Mononuclear cell (primary cell): ENCODE results near the gene ATE1. TPM values are rescaled to one million over a fixed set of nuclear protein-coding genes. Genes with fewer than 3 reads are reported as not detected.

Experiments used
- H3K27me3 ChIP-seq: 2 replicates; pipeline ENCODE4 v1.6.0; 2011; ENCODE audit warnings: low read length, control low read depth; ENCODE audit not compliant: insufficient read depth
- H3K4me1 ChIP-seq: 2 replicates; pipeline ENCODE4 v1.5.1; 2011; ENCODE audit warnings: mild to moderate bottlenecking, low read length, control low read depth; ENCODE audit not compliant: insufficient read depth
- H3K4me3 ChIP-seq: 2 replicates; pipeline ENCODE4 v1.5.1; 2011; ENCODE audit warnings: mild to moderate bottlenecking, low read length, moderate library complexity
- H3K9me3 ChIP-seq: 2 replicates; pipeline ENCODE4 v1.5.1; 2011; ENCODE audit warnings: low read depth, mild to moderate bottlenecking, control low read depth, low read length
- total RNA-seq: library from RNA; depleted of rRNA; stranded (reverse); fragments of >200 nt; gene quantifications from one replicate; pipeline ENCODE4 v1.2.3, GENCODE V29; 2012

Gene ATE1
- total RNA-seq, 1 donor: 14.9 TPM

DNA sequence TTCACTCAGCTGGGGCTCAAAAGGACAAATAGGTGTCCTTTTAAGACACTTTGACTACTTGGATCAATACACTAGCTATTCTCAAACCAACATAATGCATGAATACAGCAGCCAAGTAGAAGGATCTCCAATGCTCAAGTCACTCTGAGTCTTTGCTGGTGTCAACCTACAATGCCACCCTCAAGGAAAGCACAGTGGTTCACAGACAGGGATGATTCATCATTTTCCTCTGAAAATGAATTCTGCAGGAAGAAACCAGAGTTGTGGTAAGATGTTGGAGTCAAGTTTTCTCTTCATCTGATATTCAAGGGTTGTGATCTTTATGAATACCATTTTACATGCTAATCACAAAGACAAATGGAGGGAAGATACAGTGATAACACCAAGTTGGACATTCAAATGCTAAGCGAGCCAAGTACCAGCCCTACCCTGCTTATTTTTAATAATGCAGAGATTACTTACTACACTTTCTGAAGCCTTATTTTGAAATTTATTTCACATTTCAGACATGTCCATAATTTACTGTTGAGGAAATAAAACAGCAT is 186.5 kb downstream of the ATE1 start:
- Histone ChIP-seq H3K4me3 (no peak overlapping the region), H3K4me1 (peaks cover 18% of the 10 kb centered on the region), H3K9me3 (no peaks in the 10 kb centered on the region), H3K27me3 (peaks cover 12% of the 10 kb centered on the region)

DNA sequence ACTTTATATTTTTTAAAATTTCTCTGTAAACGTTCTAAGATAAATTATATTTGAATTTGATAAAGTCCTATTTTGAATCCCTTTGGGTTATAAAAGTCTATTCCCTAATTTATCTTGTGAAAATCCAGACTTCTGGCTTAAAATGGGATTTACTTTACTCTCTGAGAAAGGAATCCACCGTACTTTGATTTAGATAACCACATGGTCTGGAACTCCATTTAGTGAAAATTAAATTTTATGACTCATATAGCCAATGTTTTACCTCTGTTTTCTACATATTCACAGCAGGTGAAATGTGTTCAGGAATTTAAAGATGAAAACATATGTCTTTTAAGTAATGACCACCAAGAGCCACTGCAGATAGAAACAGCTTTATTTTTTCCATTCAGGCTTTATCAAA is 187.8 kb downstream of the ATE1 start:
- peaks cover 22% of the 10 kb centered on the region for H3K4me1 ChIP-seq
- H3K9me3 ChIP-seq: no peaks in the 10 kb centered on the region
- H3K4me3 ChIP-seq: no peak overlapping the region
- H3K27me3 ChIP-seq: peaks cover 25% of the 10 kb centered on the region

DNA sequence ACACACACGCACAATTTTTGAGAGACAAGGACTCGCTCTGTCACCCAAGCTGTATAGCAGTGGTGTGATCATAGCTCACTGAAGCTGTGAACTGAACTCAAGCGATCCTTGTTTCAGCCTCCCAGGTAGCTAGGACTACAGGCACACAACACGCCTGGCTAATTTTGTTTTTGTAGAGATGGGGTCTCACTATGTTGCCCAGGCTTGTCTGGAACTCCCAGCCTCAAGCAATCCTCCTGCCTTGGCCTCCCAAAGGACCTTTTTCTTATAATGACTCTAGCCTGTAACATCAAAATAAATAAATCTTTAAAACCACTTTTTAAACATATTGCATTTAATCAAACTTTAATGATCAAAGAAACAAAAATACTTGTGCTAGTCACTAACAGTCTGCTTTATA is 188.7 kb downstream of the ATE1 start:
- Histone ChIP-seq H3K27me3 (peaks cover 34% of the 10 kb centered on the region), H3K4me1 (peaks cover 22% of the 10 kb centered on the region), H3K4me3 (no peak overlapping the region), H3K9me3 (no peaks in the 10 kb centered on the region)

DNA sequence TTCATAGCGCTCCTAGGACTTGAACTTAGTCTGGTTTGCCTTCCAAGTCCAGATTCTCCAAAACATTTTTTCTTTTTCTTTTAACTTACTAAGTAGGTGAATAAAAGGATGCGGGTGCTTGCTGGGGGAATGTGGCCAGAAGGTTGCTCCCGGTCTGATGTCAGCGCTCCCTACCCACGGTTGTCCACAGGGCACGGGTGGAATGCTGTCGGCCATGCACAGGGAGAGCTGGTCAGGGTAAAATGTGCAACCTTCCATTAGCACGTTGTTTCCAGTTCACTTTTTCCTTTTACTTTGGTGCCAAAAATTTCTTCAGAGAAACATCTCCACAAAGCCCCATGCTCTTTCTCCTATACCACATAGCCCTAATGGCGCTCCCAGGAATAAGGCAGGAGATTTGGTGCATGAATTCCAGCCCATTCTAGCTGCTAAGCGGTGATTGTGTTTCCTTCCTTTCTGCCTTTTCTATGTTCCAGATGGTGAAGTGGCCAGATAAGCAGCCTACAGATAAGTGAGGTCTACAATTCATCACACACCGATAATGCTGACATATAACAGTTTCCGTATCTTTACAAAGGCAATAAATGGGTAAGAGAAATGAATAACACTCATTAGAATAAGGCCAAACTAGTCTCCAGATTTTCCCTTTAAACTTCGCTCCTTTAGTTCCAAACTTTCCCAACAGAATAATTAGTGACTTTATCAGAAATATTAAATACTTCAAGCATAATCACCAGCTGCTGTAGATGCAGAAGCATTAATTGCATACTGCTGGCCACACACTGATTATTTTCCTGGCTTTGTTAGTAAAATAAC is 191.3 kb downstream of the ATE1 start:
- Histone ChIP-seq H3K4me3 (no peak overlapping the region), H3K9me3 (no peaks in the 10 kb centered on the region), H3K4me1 (peaks cover 22% of the 10 kb centered on the region), H3K27me3 (peaks cover 35% of the 10 kb centered on the region)

DNA sequence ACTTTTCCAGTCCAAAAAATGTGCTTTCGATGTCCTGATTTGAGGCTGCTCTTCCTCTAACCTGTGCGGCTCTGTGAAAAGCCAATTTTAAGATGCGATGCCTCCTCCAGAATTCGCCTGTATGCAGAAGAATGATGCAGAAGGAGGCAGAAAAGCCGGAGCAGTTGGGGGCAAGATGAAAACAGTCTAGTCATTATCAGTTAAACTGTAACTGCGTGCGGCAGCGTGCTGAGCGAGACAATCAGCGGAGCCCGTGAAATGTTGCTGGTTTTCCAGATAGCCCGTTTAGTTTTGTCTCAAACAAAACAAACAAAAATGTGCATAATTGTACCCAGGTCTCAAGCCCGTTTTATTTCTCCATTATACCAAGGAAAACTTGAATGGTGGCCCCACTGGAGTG is 192.6 kb downstream of the ATE1 start:
- Histone ChIP-seq H3K4me1 (peaks cover 22% of the 10 kb centered on the region), H3K4me3 (no peak overlapping the region), H3K27me3 (peaks cover 35% of the 10 kb centered on the region), H3K9me3 (no peaks in the 10 kb centered on the region)

DNA sequence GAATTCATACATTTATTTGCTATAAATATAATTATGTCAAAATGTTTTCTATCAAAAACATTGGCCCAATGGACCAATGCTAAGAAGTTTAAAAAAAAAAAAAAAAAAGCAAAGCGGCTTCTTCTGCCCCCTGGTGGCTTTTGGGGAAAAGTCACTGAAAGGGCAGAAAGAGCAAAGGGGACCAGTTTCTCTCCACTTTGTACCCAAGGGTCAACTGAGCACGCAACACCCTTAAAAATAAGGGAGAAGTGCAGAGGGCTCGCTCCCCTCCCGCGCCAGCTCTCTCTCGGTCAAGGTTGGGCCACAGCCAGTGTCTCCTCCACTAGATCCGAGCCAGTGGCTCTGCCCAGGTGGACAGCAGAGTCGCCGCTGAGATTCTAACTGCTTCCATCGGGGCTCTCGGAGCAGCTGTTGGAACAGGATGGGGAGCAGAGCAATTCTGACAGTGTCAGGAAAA is 193.2 kb downstream of the ATE1 start:
- no peak overlapping the region for H3K4me3 ChIP-seq
- H3K27me3 ChIP-seq: peaks cover 35% of the 10 kb centered on the region
- no peaks in the 10 kb centered on the region for H3K9me3 ChIP-seq
- H3K4me1 ChIP-seq: peaks cover 22% of the 10 kb centered on the region

DNA sequence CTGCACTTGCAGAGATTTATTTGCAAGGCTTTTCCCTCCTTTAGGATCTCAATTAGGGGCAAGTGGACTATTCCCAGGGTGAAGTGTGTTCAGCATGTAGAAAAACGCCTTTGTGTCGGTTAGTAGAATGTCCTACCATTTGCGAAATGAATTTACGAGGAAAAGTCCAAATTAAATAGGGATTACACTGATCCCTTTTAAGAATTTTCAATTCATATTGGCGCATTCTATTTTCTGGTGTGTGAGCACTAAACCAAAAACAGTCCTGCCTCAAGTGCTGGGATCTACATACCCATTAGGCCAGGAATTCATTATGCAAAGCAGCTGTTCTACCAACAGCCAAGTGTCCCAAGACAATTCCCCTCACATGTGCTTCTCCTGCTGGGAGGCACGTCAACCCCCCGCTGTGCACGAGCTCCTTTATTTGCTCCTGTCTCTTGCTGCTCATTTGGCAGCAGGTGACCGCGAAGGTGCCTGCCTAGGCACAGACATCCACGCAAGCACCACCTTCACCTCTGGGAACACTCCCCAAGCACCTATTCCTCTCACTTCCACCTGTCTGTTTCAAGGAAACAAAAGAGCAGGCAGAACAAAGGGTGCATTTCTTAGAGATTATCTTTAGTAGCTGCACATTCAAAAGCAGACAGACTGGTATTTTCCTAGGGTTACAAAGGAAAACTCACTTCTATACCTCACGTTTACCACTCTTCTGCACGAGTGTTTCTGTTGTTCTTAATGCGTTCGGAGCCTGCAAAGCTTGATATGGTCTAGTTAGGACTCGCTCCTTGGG is 195.0 kb downstream of the ATE1 start:
- peaks cover 35% of the 10 kb centered on the region for H3K27me3 ChIP-seq
- H3K4me3 ChIP-seq: no peak overlapping the region
- no peaks in the 10 kb centered on the region for H3K9me3 ChIP-seq
- peaks cover 16% of the 10 kb centered on the region for H3K4me1 ChIP-seq

DNA sequence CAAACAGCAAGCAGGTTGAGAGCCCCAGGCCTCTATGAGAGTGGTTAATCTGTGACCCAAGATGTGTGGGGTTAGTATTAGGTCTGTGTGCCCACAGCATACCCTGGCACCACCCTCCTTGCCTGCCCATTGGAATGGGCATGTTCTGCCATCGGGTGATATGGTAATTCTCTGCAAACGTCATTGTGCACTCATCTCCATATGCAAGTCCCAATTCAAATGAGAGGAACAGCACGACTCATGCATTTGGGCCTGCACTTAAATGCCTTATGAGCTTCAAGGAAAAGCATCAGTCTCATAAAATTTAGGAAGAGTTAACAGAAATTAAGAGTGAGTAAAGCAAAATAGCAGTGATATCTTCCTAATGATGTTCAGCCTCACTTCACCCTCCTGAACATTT is 195.7 kb downstream of the ATE1 start:
- peaks cover 32% of the 10 kb centered on the region for H3K27me3 ChIP-seq
- H3K4me1 ChIP-seq: peaks cover 10% of the 10 kb centered on the region
- no peaks in the 10 kb centered on the region for H3K9me3 ChIP-seq
- H3K4me3 ChIP-seq: no peak overlapping the region

DNA sequence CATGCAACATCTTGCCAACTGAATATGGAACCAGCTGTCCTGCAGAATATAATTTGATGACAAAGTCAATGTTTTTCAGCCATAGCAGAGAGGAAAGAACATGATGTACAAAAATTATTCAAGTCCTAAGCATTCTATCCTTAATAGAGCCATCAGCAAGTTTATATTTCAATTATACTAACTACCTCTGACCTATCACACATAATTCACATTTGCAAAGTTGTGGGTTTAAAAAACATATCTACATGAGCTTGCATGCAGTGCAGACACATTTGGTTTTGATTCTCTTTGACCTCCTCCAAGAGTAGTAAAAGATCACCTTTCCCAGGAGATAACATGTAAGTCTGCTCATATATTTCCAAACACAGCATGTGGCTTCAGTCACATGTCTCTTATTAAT is 203.5 kb downstream of the ATE1 start:
- Histone ChIP-seq H3K27me3 (no peaks in the 10 kb centered on the region), H3K4me1 (no peaks in the 10 kb centered on the region), H3K4me3 (no peak overlapping the region), H3K9me3 (no peaks in the 10 kb centered on the region)

DNA sequence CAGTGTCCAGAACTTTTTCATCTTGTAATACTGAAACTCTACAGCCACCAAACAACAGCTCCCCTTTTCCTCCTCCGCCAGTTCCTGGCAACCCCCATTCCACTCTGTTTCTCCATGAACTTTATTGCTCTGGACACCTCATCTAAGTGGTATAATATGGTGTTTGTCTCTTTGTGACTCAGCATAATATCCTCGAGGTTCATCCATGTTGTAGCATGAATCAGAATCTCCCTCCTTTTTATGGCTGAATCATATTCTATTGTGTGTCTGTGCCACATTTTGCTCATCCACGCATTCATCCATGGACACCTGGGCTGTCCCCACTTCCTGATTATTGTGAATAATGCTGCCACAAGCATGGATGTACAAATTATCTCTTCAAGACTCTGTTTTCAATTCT is 205.2 kb downstream of the ATE1 start:
- Histone ChIP-seq H3K27me3 (no peaks in the 10 kb centered on the region), H3K4me1 (no peaks in the 10 kb centered on the region), H3K4me3 (no peak overlapping the region), H3K9me3 (no peaks in the 10 kb centered on the region)

DNA sequence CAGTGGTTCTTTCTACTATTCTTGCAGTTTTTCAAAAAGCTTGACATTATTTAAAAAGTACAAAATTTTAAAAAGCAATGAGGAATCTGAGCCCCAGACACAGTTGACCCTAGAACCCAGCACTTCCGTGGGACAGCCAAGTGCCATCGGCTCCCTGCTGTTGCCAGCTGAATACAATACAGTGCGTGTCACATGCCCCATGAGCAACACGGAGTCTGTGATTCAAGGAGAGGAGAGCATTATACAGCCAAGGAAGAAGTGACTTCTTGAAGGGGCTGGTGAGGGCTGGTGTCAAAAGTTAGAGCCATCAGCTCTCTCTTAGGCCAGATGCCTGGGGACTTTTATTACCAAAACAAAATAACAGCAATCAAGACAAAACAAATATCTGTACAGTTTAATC is 206.6 kb downstream of the ATE1 start:
- H3K4me1 ChIP-seq: no peaks in the 10 kb centered on the region
- no peaks in the 10 kb centered on the region for H3K27me3 ChIP-seq
- H3K9me3 ChIP-seq: no peaks in the 10 kb centered on the region
- H3K4me3 ChIP-seq: no peak overlapping the region

DNA sequence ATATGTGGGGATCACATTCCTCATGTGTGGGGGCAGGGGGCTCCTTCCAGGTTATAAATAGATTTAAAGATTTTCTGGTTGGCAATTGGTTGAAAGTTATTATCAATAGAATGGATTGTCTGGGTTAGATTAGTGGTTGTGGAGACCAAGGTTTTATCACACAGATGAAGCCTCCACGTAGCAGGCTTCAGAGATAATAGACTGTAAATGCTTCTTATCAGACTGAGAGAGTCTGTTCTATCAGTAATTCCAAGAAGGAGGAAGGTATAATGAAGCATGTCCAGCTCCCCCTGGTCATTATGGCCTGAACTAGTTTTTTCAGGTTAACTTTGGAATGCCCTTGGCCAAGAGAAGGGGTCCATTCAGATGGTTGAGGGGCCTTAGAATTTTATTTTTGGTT is 211.9 kb downstream of the ATE1 start:
- Histone ChIP-seq H3K4me3 (no peak overlapping the region), H3K27me3 (no peaks in the 10 kb centered on the region), H3K4me1 (no peaks in the 10 kb centered on the region), H3K9me3 (no peaks in the 10 kb centered on the region)

DNA sequence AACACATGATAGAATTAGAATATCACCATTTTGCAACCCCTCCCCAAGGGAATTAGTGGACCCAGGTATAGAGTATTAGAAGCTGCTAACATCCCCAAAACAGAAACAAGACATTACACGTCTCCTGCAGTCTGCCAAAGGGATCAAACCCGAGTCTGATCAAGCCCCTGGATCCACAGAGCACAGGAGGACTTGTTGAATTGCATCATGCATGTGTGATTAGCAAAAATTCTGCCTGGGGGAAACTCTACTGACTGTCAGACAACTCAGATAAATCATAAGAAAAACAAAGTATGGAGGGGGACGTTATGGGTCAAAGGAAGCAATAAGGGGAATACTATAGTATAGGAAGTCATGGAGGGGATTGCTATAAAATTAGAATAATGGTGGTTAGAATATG is 212.8 kb downstream of the ATE1 start:
- Histone ChIP-seq H3K4me1 (no peaks in the 10 kb centered on the region), H3K4me3 (no peak overlapping the region), H3K27me3 (no peaks in the 10 kb centered on the region), H3K9me3 (no peaks in the 10 kb centered on the region)

DNA sequence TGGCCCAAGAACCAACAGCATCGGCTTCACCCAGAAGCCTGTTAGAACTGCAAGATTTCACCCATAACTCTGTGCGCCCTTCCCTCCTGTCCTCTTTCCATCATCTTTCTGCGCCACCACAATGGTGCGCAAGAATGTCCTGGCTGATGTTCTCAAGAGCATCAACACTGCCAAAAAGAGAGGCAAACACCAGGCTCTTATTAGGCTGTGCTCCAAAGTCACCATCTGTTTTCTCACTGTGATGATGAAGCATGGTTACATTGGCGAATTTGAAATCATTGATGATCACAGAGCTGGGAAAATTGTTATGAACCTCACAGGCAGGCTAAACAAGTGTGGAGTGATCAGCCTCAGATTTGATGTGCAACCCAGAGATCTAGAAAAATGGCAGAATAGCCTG is 214.3 kb downstream of the ATE1 start:
- no peaks in the 10 kb centered on the region for H3K4me1 ChIP-seq
- no peak overlapping the region for H3K4me3 ChIP-seq
- peaks cover 6% of the 10 kb centered on the region for H3K27me3 ChIP-seq
- no peaks in the 10 kb centered on the region for H3K9me3 ChIP-seq

DNA sequence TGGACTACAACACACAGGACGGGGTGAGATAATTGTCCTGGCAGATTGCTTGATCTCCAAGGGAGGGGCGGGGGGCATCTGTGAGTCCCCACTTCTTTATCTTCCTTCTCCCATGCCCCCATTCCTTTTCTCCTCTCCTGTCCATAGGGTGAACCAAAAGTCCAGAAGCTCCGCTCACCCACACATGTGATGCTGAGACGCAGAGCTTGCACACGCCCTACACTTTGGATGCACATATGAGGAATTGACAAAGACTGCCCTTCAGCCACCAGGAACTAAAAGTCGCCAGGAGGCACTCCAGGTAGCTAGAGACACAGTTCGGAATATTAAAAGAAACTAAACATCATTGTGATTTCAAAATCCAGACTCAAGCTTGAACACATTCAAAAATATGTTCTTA is 216.9 kb downstream of the ATE1 start:
- Histone ChIP-seq H3K27me3 (peaks cover 6% of the 10 kb centered on the region), H3K4me1 (no peaks in the 10 kb centered on the region), H3K4me3 (no peak overlapping the region), H3K9me3 (no peaks in the 10 kb centered on the region)
